Sigmoid colon (tissue), 7 donors: ENCODE data around the gene MICAL2. TPM values are rescaled to one million over a fixed set of nuclear protein-coding genes. Genes with fewer than 3 reads are reported as not detected.

ENCODE experiments used
- DNase-seq: peaks from one replicate; pipeline ENCODE4 v3.0.0-alpha.2; 2019
- H3K27ac ChIP-seq, 4 donors: fragments of 200-600 bp; sonication (generic); one replicate each; pipeline ENCODE4 v1.5.1; 2016 to 2019; ENCODE audit warnings: mild to moderate bottlenecking in 1 of 4
- H3K27me3 ChIP-seq, 3 donors: fragments of 200-600 bp; sonication (generic); one replicate each; pipeline ENCODE4 v1.5.1; 2019; ENCODE audit warnings: mild to moderate bottlenecking in 1 of 3
- H3K36me3 ChIP-seq, 4 donors: fragments of 200-600 bp; sonication (generic); one replicate each; pipeline ENCODE4 v1.5.1; 2016 to 2019
- H3K4me1 ChIP-seq, 4 donors: fragments of 200-600 bp; sonication (generic); one replicate each; pipeline ENCODE4 v1.5.1; 2017 to 2019
- H3K4me3 ChIP-seq, 4 donors: fragments of 200-600 bp; sonication (generic); one replicate each; pipeline ENCODE4 v1.5.1; 2017 to 2019; ENCODE audit warnings: mild to moderate bottlenecking in 2 of 4, moderate library complexity in 1 of 4
- H3K9me3 ChIP-seq, 4 donors: fragments of 200-600 bp in 3 of 4; sonication (generic) in 3 of 4; one replicate each; pipeline versions ENCODE4 v1.5.1 to v1.6.1; 2013 to 2019
- CTCF ChIP-seq, 4 experiments: fragments of 450-650 bp in 3 of 4; fragments of 200-600 bp in 1 of 4; IDR thresholded peaks; one replicate each; pipeline ENCODE4 v1.5.1; 2016 to 2019; ENCODE audit warnings: antibody characterized with exemption in 4 of 4, mild to moderate bottlenecking in 3 of 4, moderate library complexity in 2 of 4
- EP300 ChIP-seq, 4 donors: sonication (generic); formaldehyde crosslinking; IDR thresholded peaks; one replicate each; pipeline ENCODE4 v1.6.1; 2017; ENCODE audit warnings: antibody characterized with exemption in 4 of 4
- POLR2A ChIP-seq, 2 donors: fragments of 450-650 bp; IDR thresholded peaks; one replicate each; pipeline ENCODE4 v1.6.1; 2016; ENCODE audit warnings: antibody characterized with exemption in 2 of 2, mild to moderate bottlenecking in 2 of 2, moderate library complexity in 2 of 2
- POLR2AphosphoS5 ChIP-seq, 4 donors: sonication (generic); formaldehyde crosslinking; IDR thresholded peaks; one replicate each; pipeline ENCODE4 v1.6.1; 2017; ENCODE audit warnings: antibody characterized with exemption in 4 of 4
- WGBS, 2 donors: extraction: QIAGEN DNeasy Blood & Tissue Kit; methylation state at CpG; one replicate each; pipeline ENCODE4 v1.1.7; 2013; 5-methylcytosine and 5-hydroxymethylcytosine counted together
- intact Hi-C: fragments of 100-400 bp; cut with DNase I; formaldehyde crosslinking; loops from one replicate; pipeline ENCODE4 v1.15.1; 2023
- polyA plus RNA-seq, 3 donors: library from polyadenylated mRNA; stranded (reverse); fragments of 200-250 nt; gene quantifications; one replicate each; pipeline ENCODE4 v1.2.3, GENCODE V29; 2013
- total RNA-seq, 4 donors: library from RNA; depleted of rRNA; stranded (reverse); fragments of >200 nt; gene quantifications; one replicate each; pipeline ENCODE4 v1.1.0, GENCODE V29; 2016
- donor health status: healthy with polysubstance abuse.
- donor health status: Bipolar disorder and iron deficiency.
- donor health status: healthy.

The MICAL2 gene
- total and polyA plus RNA-seq, 7 donors: 36.6 to 145 (median 115) TPM

GRCh38 chr11:12170984-12171383 lies 60.6 kb downstream of the MICAL2 start:
- Histone ChIP-seq H3K4me1 (peaks cover 0 to 61% (median 47%) of the 10 kb centered on the region in 4 donors), H3K36me3 (peaks cover 0 to 2% (median 0%) of the 10 kb centered on the region in 4 donors), H3K27me3 (no peaks in the 10 kb centered on the region), H3K27ac (peak overlapping the region; percentile 61 to 96 (median 82)), H3K9me3 (no peaks in the 10 kb centered on the region), H3K4me3 (no peak overlapping the region)
- DNase-seq: peak; percentile 81
- no peak for TF ChIP-seq POLR2A (IDR thresholded peaks at IDR 0.05)
- whole genome bisulfite sequencing, 2 donors: 66 to 74% methylated on average over 5 of the region's 5 CpGs
- intact Hi-C loops: no loop called here

GRCh38 chr11:12171921-12172320 lies 61.5 kb downstream of the MICAL2 start:
- Histone ChIP-seq H3K27ac (peak overlapping the region in 3 of 4 donors; percentile 61 to 96 (median 94)), H3K36me3 (peaks cover 0 to 2% (median 0%) of the 10 kb centered on the region in 4 donors), H3K9me3 (no peaks in the 10 kb centered on the region), H3K4me3 (no peak overlapping the region), H3K27me3 (no peaks in the 10 kb centered on the region), H3K4me1 (peaks cover 0 to 56% (median 43%) of the 10 kb centered on the region in 4 donors)
- TF ChIP-seq POLR2AphosphoS5 (IDR thresholded peaks at IDR 0.05): no peak
- no peak for TF ChIP-seq EP300 (IDR thresholded peaks at IDR 0.05)
- TF ChIP-seq CTCF (IDR thresholded peaks at IDR 0.05): no peak
- no peak for TF ChIP-seq POLR2A (IDR thresholded peaks at IDR 0.05)
- DNase-seq: no peak
- 97 to 98% methylated on average over 3 of the region's 3 CpGs for WGBS, 2 donors
- intact Hi-C loops: no loop called here

GRCh38 chr11:12172493-12173013 lies 62.2 kb downstream of the MICAL2 start:
- Histone ChIP-seq H3K9me3 (no peaks in the 10 kb centered on the region), H3K4me1 (peaks cover 0 to 50% (median 38%) of the 10 kb centered on the region in 4 donors), H3K4me3 (no peak overlapping the region), H3K27me3 (no peaks in the 10 kb centered on the region), H3K27ac (peak overlapping the region in 3 of 4 donors; percentile 61 to 96 (median 94)), H3K36me3 (peaks cover 0 to 2% (median 0%) of the 10 kb centered on the region in 4 donors)
- WGBS, 2 donors: 63 to 81% methylated on average over 3 of the region's 3 CpGs
- intact Hi-C loops: no loop called here
- TF ChIP-seq POLR2A (IDR thresholded peaks at IDR 0.05) (no peak), CTCF (IDR thresholded peaks at IDR 0.05) (no peak)
- DNase-seq: no peak

GRCh38 chr11:12173111-12173510 lies 62.7 kb downstream of the MICAL2 start:
- peaks cover 0 to 2% (median 0%) of the 10 kb centered on the region in 4 donors for H3K36me3 ChIP-seq
- H3K4me1 ChIP-seq: peaks cover 0 to 47% (median 37%) of the 10 kb centered on the region in 4 donors
- H3K4me3 ChIP-seq: no peak overlapping the region
- WGBS, 2 donors: 90% methylated on average over 4 of the region's 4 CpGs
- TF ChIP-seq POLR2AphosphoS5 (IDR thresholded peaks at IDR 0.05): no peak
- no peak for TF ChIP-seq POLR2A (IDR thresholded peaks at IDR 0.05)
- TF ChIP-seq CTCF (IDR thresholded peaks at IDR 0.05): no peak
- TF ChIP-seq EP300 (IDR thresholded peaks at IDR 0.05): no peak
- no peaks in the 10 kb centered on the region for H3K9me3 ChIP-seq
- intact Hi-C loops: no loop called here
- DNase-seq: no peak
- peak overlapping the region in 3 of 4 donors; percentile 61 to 96 (median 94) for H3K27ac ChIP-seq
- no peaks in the 10 kb centered on the region for H3K27me3 ChIP-seq

- peaks cover 0 to 50% (median 37%) of the 10 kb centered on the region in 4 donors for H3K4me1 ChIP-seq
Measured at GRCh38 chr11:12174128-12174476, 63.7 kb downstream of the MICAL2 start.

More at GRCh38 chr11:12174128-12174476, 63.7 kb downstream of the MICAL2 start:
- TF ChIP-seq CTCF (IDR thresholded peaks at IDR 0.05): no peak
- TF ChIP-seq POLR2A (IDR thresholded peaks at IDR 0.05): no peak
- TF ChIP-seq POLR2AphosphoS5 (IDR thresholded peaks at IDR 0.05): no peak
- TF ChIP-seq EP300 (IDR thresholded peaks at IDR 0.05): no peak
- intact Hi-C loops: no loop called here
- Histone ChIP-seq H3K36me3 (peaks cover 0 to 2% (median 0%) of the 10 kb centered on the region in 4 donors), H3K27ac (peak overlapping the region in 2 of 4 donors; percentile 94 to 96), H3K9me3 (no peaks in the 10 kb centered on the region), H3K27me3 (no peaks in the 10 kb centered on the region), H3K4me3 (no peak overlapping the region)
- no peak for DNase-seq
- 27 to 67% methylated on average over 1 of the region's 1 CpG for WGBS, 2 donors
